Forelimb muscle (tissue), 1 donor: ENCODE results near the gene GDPD4. TPM values are rescaled to one million over a fixed set of nuclear protein-coding genes. Genes with fewer than 3 reads are reported as not detected.

Source experiments
- DNase-seq: peaks from one replicate; pipeline ENCODE4 v3.0.0-alpha.2; 2013; ENCODE audit warnings: low read depth
- polyA plus RNA-seq: library from polyadenylated mRNA; unstranded; fragments of 120-200 nt; gene quantifications from one replicate; pipeline ENCODE4 v1.2.1, GENCODE V29; 2013; ENCODE audit not compliant: insufficient read length

The GDPD4 gene
- polyA plus RNA-seq, 1 donor = 0.09 TPM

GRCh38 chr11:77175869-77176539 lies 125.5 kb downstream of the GDPD4 start:
- DNase-seq = no peak

- DNase-seq = no peak
Measured at GRCh38 chr11:77175021-77175842, 126.3 kb downstream of the GDPD4 start.

- no peak for DNase-seq
Measured at GRCh38 chr11:77174559-77174958, 126.9 kb downstream of the GDPD4 start.

GRCh38 chr11:77173494-77173893 lies 128.0 kb downstream of the GDPD4 start:
- no peak for DNase-seq

GRCh38 chr11:77172666-77172982 lies 128.9 kb downstream of the GDPD4 start:
- DNase-seq = no peak

GRCh38 chr11:77171885-77172665 lies 129.4 kb downstream of the GDPD4 start:
- DNase-seq = no peak

- DNase-seq = no peak
Measured at GRCh38 chr11:77171254-77171653, 130.2 kb downstream of the GDPD4 start.

GRCh38 chr11:77170107-77170506 lies 131.4 kb downstream of the GDPD4 start:
- no peak for DNase-seq

- DNase-seq = no peak
Measured at GRCh38 chr11:77167791-77168190, 133.7 kb downstream of the GDPD4 start.

GRCh38 chr11:77167111-77167626 lies 134.3 kb downstream of the GDPD4 start:
- DNase-seq = no peak

Other genes with a start within 250 kb of the GDPD4 start
- gene CAPN5, start 234.7 kb downstream of the GDPD4 start, polyA plus RNA-seq = 10.5 TPM
- not detected for gene OMP, start 198.8 kb downstream of the GDPD4 start, polyA plus RNA-seq
- gene MYO7A, start 173.4 kb downstream of the GDPD4 start, polyA plus RNA-seq = 4.0 TPM
- 97.5 TPM for gene PAK1, start 172.4 kb upstream of the GDPD4 start, polyA plus RNA-seq